Hematopoietic multipotent progenitor cell treated with erythropoietin and hydrocortisone succinate and interleukin-3 and kit ligand, for 6 days (in vitro differentiated cells): ENCODE data around the gene GNGT1.
"Not testable (repeated sequence)": the region's sequence is repeated elsewhere in the genome, so short reads cannot be mapped to it uniquely, and the experiment has no call there.

ENCODE experiments used
- DNase-seq: peaks from one replicate; pipeline ENCODE4 v3.0.0-alpha.2; 2015

GNGT1 gene

DNA sequence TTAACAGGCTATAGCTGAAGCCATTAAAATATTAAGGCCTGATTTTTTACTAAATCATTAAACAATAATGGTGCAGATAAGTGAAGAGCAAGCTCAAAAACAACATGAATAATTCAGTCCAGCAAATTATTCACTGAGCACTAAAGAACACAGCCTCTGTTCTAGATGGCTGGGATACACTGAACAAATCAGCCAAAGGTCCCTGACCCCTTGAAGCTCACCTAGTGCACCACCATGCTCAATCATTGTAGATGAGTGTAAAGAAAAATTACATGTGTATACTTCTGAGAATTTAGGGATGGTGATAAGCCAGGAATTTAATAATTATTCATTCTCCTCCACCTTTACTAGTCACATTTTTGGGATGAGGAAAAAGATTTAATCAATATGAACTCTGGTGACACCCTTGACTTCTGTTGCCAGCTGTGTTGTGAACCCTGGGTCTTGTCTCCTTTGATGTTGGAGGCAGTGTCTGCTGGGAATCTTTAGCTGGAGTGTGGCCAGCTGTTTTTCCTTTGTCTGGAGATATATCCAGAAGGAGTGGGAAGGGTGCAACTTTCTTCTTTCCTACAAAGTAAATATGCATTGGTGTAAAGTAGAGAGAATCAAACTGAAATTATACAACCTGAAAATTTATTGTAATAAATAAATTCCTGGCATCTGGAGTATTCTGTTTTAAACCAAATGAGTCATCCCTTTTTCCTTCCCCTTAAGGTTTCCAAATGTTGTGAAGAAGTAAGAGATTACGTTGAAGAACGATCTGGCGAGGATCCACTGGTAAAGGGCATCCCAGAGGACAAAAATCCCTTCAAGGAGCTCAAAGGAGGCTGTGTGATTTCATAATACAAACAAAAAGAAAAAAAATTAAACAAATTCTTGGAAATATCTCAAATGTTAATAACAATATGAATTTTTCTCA lies 4.0 kb downstream of the GNGT1 start:
- no peak for DNase-seq

- not testable (repeated sequence) for DNase-seq
Observed at GRCh38 chr7:93911242-93911641, 4.9 kb downstream of the GNGT1 start.

- DNase-seq = not testable (repeated sequence)
Observed at GRCh38 chr7:93911661-93912060, 5.3 kb downstream of the GNGT1 start.

GRCh38 chr7:93913197-93913596 lies 6.8 kb downstream of the GNGT1 start:
- no peak for DNase-seq

- DNase-seq = no peak
Observed at GRCh38 chr7:93914581-93915066, 8.3 kb downstream of the GNGT1 start.

- DNase-seq = not testable (repeated sequence)
Observed at GRCh38 chr7:93915206-93915842, 9.0 kb downstream of the GNGT1 start.

DNA sequence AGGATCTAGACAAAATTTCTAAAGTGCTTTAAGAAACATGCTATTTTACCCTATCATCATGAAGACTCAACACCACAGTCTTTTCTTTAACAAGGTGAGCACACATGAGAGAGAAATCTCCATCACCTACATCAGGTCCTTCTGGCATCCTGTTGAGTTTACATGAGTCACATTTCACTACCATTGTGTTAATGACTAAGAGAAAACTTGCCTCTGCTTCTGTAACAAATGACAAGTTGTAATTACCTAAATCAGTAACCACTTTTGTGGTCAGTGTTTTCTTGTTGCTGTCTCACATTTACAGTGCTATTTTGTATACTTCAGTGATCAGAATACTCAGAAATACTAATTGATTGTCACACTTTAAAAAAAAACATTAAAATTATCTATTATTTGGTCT lies 9.5 kb downstream of the GNGT1 start:
- DNase-seq = not testable (repeated sequence)

DNA sequence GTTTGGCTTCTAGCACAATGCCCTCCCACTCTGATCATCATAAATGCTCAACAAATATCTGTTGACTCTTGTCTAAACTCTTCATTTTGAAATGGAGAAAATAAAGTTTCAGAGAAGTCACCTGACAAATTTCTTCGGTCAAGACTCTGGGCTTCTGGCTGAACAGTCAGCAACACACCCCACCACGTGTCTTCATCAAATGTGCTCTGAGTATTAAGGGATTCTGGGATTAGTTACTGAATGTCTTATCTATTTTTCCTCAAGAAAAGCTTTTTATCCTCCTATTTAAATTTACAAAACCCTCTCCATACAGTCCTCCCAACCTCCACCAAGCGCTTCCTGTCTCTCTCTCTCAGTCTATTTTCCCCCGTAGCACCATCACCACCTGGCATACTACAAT lies 9.9 kb downstream of the GNGT1 start:
- DNase-seq = not testable (repeated sequence)

DNA sequence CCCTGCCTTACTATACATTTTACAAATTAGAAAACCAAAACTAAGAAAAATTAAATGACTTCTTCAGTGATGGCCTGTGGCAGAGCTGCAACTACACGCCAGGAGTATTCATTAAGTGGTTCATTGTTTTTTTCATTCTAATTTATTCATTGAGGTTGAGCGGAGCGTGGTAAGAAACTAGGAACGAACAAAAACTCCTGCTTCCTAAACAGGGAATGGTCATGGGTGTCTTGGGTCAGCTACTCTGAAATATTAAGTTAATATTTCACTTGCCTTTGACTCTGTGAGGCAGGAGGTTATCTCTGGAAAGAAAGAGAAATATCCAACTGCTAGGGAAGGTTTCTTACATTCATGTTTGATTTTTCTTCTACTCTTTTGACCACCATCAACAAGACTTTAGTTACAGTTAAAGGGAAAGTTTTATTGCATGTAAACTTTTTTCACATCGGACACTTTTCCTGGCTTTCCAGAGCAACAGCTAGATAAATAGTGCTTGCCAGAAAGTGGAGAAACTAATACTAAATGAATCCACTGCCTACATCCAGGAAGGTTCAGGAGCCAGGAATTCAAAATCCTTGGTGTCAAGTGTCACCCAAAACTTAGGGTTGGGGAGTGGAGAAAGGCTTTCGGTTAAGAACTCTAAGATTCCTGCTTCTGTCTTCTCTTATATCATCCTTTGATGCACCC lies 14.3 kb downstream of the GNGT1 start:
- no peak for DNase-seq

DNA sequence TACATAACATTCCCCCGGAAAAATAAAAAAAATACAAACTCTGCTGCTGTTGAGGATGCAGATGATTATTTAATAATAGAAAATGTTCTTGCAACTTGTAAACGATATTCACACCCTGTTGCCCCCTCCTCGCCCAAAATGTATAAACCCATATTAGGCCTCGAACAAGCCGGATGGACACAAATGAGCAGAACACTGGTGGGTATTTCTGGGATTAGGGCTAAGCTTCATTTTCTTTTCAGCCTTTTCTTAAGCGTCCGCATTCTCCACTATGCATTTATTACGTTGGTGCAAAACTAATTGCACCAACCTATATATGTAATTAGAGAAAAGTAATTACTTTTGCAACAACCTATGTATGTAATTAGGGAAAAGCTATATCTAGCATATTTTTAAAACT lies 14.8 kb downstream of the GNGT1 start:
- no peak for DNase-seq

- peak; percentile 55 for DNase-seq
Observed at GRCh38 chr7:93921607-93922566, 15.5 kb downstream of the GNGT1 start, which contains the start of gene GNG11. TSS of gene GNG11 (plus strand) at chr7:93921735. CDS start at chr7:93922138, 403 bp downstream.

DNA sequence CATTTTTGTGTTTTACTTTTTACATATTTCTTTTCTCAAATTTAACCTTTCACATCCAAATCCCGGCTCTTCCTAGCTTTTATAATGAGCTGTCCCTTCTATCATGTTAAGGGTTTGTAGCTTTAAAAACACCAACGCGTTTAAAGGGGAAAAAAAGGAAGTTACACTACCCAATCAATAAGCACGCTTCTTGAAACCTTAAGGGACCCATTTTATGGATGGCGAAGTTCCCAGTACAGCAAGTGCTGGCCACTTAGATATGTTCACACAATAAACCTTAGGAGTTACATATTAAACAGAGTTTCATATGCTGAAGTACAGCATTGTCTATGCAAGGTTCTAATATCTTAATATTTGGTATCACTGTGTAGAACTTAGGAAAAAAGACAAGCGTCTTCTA lies 16.9 kb downstream of the GNGT1 start:
- DNase-seq = no peak

DNA sequence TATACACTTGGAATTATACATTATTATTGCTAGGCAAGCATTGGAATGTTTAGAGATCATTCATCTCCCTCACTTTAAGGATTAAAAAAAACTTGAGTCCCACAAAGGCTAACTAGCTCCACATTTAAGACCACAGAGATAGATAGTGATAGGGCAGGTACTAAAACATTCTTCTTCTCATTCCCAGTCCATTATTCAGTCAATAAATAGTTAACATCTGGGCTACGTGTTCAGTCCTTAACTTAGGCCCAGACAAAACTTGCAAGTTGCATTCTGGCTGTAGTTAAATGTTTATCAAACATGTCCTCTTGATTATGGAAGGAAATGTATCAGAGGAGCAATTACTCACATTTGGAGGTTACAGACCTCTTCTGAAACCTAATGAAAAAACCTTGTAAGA lies 17.6 kb downstream of the GNGT1 start:
- DNase-seq = no peak

DNA sequence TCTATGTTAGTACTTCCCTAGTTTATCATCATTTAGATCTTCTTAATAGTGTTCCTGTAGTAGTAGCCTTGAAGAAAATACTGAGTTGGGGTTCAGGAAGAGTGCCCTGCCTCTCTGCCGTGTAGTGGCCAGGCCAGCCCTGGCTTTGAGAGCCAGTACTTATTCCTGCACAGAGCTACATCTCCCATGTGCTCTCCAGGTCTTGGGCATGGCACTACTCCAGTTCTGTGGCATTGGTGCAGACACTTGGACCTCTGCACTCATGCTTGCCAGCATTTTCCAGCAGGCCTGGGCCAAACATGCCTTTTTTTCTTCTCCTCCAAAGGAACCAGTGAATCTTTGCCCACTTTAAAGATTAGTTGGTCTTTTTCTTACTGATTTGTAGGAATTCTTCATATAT lies 20.4 kb downstream of the GNGT1 start:
- no peak for DNase-seq

GRCh38 chr7:93927585-93927984 lies 21.2 kb downstream of the GNGT1 start:
- no peak for DNase-seq

- no peak for DNase-seq
Observed at GRCh38 chr7:93931655-93932054, 25.3 kb downstream of the GNGT1 start.

DNA sequence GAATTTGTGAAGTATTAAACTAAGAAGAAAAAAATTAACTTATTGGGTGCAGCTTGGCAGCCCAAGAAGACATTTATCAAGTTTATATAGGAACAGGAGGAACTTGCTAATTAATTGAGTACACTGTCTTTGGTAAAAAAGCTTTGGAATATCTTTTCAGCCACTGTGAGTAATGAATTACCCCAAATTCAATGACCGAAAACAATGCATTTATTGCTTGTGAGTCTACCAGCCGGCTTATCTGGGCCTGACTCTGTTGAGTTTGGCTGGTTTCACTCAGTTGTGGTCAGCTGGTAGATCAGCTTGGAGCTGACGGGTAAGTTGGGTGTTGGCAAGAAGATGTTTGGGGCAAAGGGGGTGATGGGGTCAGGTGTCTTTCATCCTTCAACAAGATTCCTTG lies 26.8 kb downstream of the GNGT1 start:
- no peak for DNase-seq

DNA sequence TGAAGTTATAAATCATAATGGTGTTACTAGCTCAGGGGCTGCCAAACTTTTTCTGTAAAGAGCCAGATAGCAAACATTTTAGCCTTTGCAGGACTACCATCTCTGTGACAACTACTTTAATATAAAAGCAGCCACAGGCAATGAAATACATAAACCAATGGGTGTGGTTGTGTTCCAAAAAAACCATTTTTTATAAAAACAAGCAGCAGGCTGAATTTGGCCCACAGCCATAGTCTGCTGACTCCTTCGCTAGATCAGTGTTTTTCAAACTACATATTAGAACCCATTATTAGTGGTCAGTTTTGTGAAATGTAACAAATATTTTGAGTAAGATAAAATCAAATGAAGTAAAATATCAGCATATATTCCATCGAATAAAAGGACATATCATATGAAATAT lies 28.7 kb downstream of the GNGT1 start:
- DNase-seq = no peak

DNA sequence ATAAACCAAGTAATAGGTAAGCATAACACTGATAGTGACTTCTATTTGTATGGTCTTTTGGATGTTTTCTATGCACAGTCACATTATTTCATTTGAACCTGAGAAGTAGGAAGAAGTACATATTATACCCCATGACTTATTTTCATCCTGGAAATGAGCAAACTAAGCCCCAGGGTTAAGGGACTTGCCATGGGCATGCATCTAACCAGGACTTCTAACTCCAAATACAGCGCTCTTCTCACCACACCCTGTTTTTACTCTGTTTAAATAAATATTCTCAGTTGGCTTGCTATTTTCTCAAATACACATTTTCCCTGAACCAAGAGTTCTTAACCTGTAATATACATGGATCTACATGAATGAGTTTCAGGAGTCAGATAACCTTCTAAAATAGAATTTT lies 31.5 kb downstream of the GNGT1 start:
- no peak for DNase-seq

DNA sequence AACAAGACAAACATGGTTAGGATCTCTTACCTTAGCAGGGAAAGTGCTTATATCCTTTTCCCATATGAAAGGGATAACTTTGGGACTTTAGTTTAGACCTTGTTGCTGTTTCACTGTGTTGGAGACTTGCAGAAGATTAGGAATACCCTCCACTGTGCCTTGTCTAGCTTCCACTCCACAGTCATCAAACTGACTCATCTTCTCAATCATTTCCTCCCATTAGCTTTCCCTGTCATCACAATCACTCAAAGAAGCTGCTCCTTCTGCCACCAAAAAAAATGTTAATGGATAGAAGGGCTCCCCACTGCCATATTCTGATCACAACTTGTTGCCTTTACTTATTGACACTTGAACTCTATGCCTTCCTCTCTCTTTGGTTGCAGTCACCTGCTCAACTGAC lies 31.9 kb downstream of the GNGT1 start:
- DNase-seq = no peak

- no peak for DNase-seq
Observed at GRCh38 chr7:93941945-93942344, 35.6 kb downstream of the GNGT1 start.

DNA sequence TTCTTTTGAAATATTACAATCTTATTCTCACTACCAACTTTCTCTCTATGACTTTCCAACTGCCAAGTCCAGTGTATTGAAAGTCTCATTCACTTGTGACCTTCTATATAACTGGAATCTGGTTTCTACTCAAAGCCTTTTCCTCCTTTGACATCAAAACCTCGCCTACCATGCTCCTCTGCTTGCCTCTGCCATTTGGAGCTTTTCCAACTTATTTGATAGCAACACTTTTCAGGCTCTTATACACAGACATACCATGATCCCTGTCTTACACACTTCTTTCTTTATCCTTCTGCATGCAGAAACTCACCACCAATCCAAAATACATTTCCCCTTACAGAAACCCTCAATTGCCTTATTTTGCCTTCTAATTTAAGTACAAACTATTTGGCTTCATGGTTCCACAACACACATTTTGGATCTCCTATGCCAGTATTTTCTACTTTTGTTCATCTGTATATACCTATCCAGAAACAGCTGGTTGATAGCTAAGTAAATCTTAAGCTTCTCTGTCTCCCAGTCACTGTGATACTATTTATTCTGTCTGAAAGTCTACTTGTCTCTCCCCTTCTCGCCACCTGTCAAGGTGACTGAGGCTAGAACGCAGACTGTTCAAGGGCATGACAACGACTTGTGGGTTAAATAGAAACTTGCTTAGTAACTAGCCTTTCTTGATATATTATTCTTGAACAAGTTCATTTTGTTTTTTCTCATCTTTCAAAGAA lies 37.6 kb downstream of the GNGT1 start:
- DNase-seq = no peak
